ENCODE results near the gene NCOA3. TPM values are rescaled to one million over a fixed set of nuclear protein-coding genes. Genes with fewer than 3 reads are reported as not detected.

NCOA3 gene
- total RNA-seq, 1 experiment from 2014 or later = 68.6 TPM

DNA sequence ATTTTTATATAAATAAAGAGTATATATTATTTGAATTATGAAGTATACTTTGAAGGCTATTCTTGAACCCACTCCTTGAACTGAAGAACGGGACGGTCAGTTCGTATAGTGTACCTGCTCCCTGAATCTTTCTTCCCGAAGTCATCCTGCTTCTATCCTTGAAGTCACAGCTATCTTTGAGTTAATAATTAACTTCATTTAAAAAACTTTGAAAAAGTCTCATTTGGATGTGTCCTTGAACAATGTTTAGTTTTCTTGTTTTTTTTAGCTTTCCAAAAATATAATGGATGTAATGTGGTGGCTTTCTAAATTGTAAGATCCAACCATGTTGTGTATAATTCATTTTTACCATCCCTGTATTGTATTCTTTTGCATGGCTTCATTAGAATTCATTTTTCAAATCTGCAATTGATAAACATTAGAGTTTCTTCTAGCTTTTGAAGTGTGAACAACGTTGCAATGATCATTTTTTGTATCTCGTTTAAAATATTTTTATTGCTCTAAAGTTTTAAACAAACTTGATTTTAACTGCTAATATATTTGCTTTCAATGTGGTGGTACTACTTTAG lies 94.4 kb downstream of the NCOA3 start:
- Mint-ChIP-seq H3K4me1 (ENCODE audit: insufficient read depth, unreplicated experiment) (peaks cover 11% of the 10 kb centered on the region), H3K4me3 (ENCODE audit: unreplicated experiment) (no peak overlapping the region), H3K36me3 (ENCODE audit: insufficient read depth, unreplicated experiment) (peaks cover 17% of the 10 kb centered on the region), H3K9me3 (ENCODE audit: unreplicated experiment) (no peaks in the 10 kb centered on the region), H3K27ac (ENCODE audit: low read depth, unreplicated experiment) (no peak overlapping the region), H3K27me3 (ENCODE audit: insufficient read depth, unreplicated experiment) (no peaks in the 10 kb centered on the region)
- intact Hi-C loops (cut with micrococcal nuclease) = no loop called here
- ChIA-PET POLR2A (interaction anchor here (0.6 to 1.8 kb wide), 5 partner anchors 11 to 104 kb away, joined by 3 to 6 read pairs (median 4); no protein-coding TSS in a partner anchor), CTCF (interaction anchor here (1.0 to 1.6 kb wide), 4 partner anchors 14 to 27 kb away, joined by 3 to 4 read pairs (median 4); no protein-coding TSS in a partner anchor)
- TF ChIP-seq, protein P1, sequence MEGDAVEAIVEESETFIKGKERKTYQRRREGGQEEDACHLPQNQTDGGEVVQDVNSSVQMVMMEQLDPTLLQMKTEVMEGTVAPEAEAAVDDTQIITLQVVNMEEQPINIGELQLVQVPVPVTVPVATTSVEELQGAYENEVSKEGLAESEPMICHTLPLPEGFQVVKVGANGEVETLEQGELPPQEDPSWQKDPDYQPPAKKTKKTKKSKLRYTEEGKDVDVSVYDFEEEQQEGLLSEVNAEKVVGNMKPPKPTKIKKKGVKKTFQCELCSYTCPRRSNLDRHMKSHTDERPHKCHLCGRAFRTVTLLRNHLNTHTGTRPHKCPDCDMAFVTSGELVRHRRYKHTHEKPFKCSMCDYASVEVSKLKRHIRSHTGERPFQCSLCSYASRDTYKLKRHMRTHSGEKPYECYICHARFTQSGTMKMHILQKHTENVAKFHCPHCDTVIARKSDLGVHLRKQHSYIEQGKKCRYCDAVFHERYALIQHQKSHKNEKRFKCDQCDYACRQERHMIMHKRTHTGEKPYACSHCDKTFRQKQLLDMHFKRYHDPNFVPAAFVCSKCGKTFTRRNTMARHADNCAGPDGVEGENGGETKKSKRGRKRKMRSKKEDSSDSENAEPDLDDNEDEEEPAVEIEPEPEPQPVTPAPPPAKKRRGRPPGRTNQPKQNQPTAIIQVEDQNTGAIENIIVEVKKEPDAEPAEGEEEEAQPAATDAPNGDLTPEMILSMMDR (IDR thresholded peaks at IDR 0.05; ENCODE audit: unreplicated experiment) = no peak
- no TSS peak for BruUV-seq (replicated peaks)
- DNase-seq (ENCODE audit: unreplicated experiment) = no peak

DNA sequence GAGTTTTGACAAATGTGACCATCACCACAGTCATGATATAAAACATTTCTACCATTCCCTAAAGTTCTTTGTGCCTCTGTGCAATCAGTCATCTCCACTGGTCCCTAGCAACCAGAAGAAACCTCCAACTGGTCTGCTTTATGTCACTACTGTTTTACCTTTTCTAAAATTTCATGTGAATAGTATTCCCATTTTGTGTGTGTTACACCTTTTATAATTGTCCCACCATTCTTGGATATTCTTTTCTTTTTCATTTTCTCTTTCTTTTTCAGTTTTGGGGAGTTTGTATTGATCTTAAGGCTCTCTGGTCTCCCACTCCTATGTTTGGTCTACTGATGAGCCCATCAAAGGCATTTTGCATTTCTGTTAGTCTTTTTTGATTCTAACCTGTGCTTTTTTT lies 95.4 kb downstream of the NCOA3 start:
- Mint-ChIP-seq H3K27me3 (ENCODE audit: insufficient read depth, unreplicated experiment) (no peaks in the 10 kb centered on the region), H3K36me3 (ENCODE audit: insufficient read depth, unreplicated experiment) (peaks cover 17% of the 10 kb centered on the region), H3K9me3 (ENCODE audit: unreplicated experiment) (no peaks in the 10 kb centered on the region), H3K4me1 (ENCODE audit: insufficient read depth, unreplicated experiment) (peaks cover 11% of the 10 kb centered on the region), H3K4me3 (ENCODE audit: unreplicated experiment) (no peak overlapping the region), H3K27ac (ENCODE audit: low read depth, unreplicated experiment) (no peak overlapping the region)
- no TSS peak for BruUV-seq (replicated peaks)
- ChIA-PET POLR2A (interaction anchor here (1.7 kb wide), 1 partner anchor 105 kb away, joined by 4 read pairs; no protein-coding TSS in a partner anchor), CTCF (interaction anchor here (1.0 to 1.6 kb wide), 2 partner anchors 20 to 26 kb away, joined by 3 to 4 read pairs; no protein-coding TSS in a partner anchor)
- intact Hi-C loops (cut with micrococcal nuclease) = no loop called here
- DNase-seq (ENCODE audit: unreplicated experiment) = no peak
- TF ChIP-seq, protein P1 (IDR thresholded peaks at IDR 0.05; ENCODE audit: unreplicated experiment) = no peak

DNA sequence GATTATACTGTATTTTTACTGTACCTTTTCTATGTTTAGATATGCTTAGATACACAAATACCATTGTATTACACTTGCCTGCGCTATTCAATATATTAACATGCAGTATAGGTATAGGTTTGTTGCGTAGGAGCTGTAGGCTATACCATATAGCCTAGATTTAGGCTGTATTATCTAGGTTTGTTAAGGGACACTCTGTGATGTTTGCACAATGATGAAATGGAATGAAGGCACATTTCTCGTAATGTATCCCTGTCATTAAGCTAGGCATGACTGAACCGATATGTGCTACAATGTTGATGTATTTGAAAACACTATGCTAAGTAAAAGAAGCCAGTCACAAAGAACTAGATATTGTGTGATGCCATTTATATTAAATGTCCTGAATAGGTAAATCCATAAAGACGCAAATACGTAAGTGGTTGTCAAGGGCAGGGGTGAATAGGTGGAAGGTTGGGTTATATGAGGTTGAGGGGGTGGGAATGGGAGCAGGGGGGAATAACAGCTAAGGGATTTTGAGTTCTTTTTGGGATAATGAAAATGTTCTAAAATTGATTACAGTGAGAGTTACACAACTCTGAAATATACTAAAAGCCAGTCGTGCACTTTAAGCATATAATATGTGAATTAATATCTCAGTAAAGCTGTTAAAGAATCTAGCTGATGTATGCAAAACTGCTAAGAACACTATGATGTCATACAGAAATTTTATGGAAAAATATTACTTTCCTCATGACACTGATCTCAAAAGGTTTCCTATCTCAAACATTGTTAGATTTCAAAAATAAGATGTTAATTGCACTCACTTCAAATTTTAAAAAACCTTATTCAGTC lies 97.4 kb downstream of the NCOA3 start:
- intact Hi-C loops (cut with micrococcal nuclease) = no loop called here
- CTCF ChIA-PET = interaction anchor here (0.8 to 1.8 kb wide), 2 partner anchors 16 to 21 kb away, joined by 4 to 7 read pairs; no protein-coding TSS in a partner anchor
- no peaks in the 10 kb centered on the region for H3K9me3 Mint-ChIP-seq (ENCODE audit: unreplicated experiment)
- no TSS peak for BruUV-seq (replicated peaks)
- POLR2A ChIA-PET = interaction anchor here (1.2 to 4.7 kb wide), 3 partner anchors 11 to 96 kb away, joined by 3 to 19 read pairs (median 5); no protein-coding TSS in a partner anchor
- H3K27me3 Mint-ChIP-seq (ENCODE audit: insufficient read depth, unreplicated experiment) = no peaks in the 10 kb centered on the region
- TF ChIP-seq, protein P1 (IDR thresholded peaks at IDR 0.05; ENCODE audit: unreplicated experiment) = no peak
- no peak overlapping the region for H3K27ac Mint-ChIP-seq (ENCODE audit: low read depth, unreplicated experiment)
- no peak for DNase-seq (ENCODE audit: unreplicated experiment)
- H3K36me3 Mint-ChIP-seq (ENCODE audit: insufficient read depth, unreplicated experiment) = peaks cover 30% of the 10 kb centered on the region
- H3K4me3 Mint-ChIP-seq (ENCODE audit: unreplicated experiment) = no peak overlapping the region
- H3K4me1 Mint-ChIP-seq (ENCODE audit: insufficient read depth, unreplicated experiment) = peaks cover 17% of the 10 kb centered on the region

DNA sequence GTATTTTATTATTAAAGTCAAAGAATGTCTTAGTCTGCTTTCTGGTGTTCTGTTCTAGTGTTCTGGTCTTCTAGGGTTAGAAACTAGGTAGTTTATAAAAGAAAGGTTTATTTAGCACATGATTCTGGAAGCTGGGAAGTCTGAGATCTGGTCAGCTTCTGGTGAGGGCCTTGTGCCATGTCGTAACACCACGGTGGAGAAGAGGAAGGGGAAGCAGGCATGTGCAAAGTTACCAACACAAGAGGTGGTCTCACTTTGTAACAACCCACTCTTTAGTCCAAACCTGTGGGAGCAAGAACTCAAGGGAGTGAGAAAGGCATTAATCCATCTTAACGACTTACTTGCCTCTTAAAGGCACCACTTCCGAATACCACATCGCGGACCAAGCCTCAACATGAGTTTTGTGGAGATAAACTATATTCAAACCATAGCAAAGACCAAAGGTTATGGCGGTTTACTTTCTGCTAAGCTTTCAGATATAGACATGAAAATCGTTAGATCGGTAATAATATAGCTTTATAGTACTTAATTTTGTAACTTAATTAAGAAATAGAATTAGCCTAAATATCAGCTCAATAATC lies 99.4 kb downstream of the NCOA3 start:
- intact Hi-C loops (cut with micrococcal nuclease) = no loop called here
- BruUV-seq (replicated peaks) = no TSS peak
- Mint-ChIP-seq H3K4me3 (ENCODE audit: unreplicated experiment) (no peak overlapping the region), H3K27me3 (ENCODE audit: insufficient read depth, unreplicated experiment) (no peaks in the 10 kb centered on the region), H3K36me3 (ENCODE audit: insufficient read depth, unreplicated experiment) (peaks cover 21% of the 10 kb centered on the region), H3K4me1 (ENCODE audit: insufficient read depth, unreplicated experiment) (peaks cover 27% of the 10 kb centered on the region), H3K27ac (ENCODE audit: low read depth, unreplicated experiment) (no peak overlapping the region), H3K9me3 (ENCODE audit: unreplicated experiment) (no peaks in the 10 kb centered on the region)
- TF ChIP-seq, protein P1 (IDR thresholded peaks at IDR 0.05; ENCODE audit: unreplicated experiment) = no peak
- DNase-seq (ENCODE audit: unreplicated experiment) = no peak
- CTCF ChIA-PET = interaction anchor here (0.6 to 1.3 kb wide), 5 partner anchors 19 to 97 kb away, joined by 3 to 4 read pairs (median 3); no protein-coding TSS in a partner anchor
- POLR2A ChIA-PET = interaction anchor here (0.9 to 4.7 kb wide), 3 partner anchors 9 to 108 kb away, joined by 3 to 19 read pairs (median 5); partner anchors contain the start of gene NCOA3

Measured in MCF 10A (cell line).